HG02943 (cell line): ENCODE results near the gene DNAJC21.
A peak's percentile ranks its signal among the peaks of the same experiment; 100 is the strongest.
"Not testable (repeated sequence)": the region's sequence is repeated elsewhere in the genome, so short reads cannot be mapped to it uniquely, and the experiment has no call there.

Source experiments
- ATAC-seq: cut with Tn5 transposase; IDR thresholded peaks from one replicate; pipeline ENCODE4 v1.9.1; 2021; ENCODE audit warnings: mild to moderate bottlenecking, low read depth, moderate library complexity; ENCODE audit not compliant: unreplicated experiment

The DNAJC21 gene

GRCh38 chr5:34919077-34919476, 10.3 kb upstream of the DNAJC21 start:
- ATAC-seq = no peak

GRCh38 chr5:34923256-34923655, 6.1 kb upstream of the DNAJC21 start:
- ATAC-seq = not testable (repeated sequence)

- no peak for ATAC-seq
Measured at GRCh38 chr5:34923694-34924461, 5.5 kb upstream of the DNAJC21 start.

- no peak for ATAC-seq
Measured at GRCh38 chr5:34924462-34924765, 4.9 kb upstream of the DNAJC21 start.

GRCh38 chr5:34926318-34926888, 3.0 kb upstream of the DNAJC21 start:
- ATAC-seq = no peak

- no peak for ATAC-seq
Measured at GRCh38 chr5:34927785-34928184, 1.6 kb upstream of the DNAJC21 start.

DNA sequence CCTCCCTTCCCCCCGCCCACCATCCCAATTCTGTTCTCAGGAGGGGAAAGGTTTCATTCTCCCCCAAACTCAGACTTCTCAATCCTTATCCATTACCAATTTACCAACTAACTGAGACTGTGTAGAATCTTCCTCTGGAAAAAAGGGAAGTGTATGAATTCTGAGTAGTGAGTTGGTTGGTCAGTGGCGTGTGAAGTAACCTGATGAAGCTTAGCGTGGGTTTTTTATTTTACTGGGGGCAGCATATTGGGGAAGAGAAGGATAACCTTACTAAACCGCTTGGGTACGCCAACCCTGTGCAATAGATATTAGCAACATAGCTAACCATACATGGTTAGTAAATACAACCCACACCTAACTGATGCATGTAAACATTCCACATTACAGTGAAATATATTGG, 1.1 kb upstream of the DNAJC21 start:
- no peak for ATAC-seq

GRCh38 chr5:34929720-34930461, 532 bp downstream of the DNAJC21 start:
- ATAC-seq = peak; percentile 68

DNA sequence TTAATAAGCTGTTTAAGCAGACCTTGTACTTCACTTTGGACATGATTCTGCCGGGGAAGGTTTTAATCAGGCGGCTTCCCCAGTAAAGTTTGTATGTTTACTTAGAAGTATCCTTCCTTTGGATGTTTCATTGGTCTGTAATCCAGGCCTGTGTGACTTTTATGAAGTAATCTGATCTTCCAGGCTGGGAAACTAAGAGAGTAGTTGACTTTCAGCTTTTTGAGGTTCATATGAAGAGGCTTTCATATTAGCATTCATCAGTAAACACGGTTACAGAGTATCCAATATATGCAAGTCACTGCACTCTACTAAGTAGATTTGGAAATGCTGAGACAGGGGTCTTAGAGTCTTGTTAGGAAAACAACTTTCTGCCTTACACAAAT, 1.1 kb downstream of the DNAJC21 start:
- no peak for ATAC-seq

GRCh38 chr5:34930870-34931269, 1.5 kb downstream of the DNAJC21 start:
- no peak for ATAC-seq

GRCh38 chr5:34932947-34933346, 3.6 kb downstream of the DNAJC21 start:
- ATAC-seq = no peak

- ATAC-seq = no peak
Measured at GRCh38 chr5:34941936-34942335, 12.6 kb downstream of the DNAJC21 start.

DNA sequence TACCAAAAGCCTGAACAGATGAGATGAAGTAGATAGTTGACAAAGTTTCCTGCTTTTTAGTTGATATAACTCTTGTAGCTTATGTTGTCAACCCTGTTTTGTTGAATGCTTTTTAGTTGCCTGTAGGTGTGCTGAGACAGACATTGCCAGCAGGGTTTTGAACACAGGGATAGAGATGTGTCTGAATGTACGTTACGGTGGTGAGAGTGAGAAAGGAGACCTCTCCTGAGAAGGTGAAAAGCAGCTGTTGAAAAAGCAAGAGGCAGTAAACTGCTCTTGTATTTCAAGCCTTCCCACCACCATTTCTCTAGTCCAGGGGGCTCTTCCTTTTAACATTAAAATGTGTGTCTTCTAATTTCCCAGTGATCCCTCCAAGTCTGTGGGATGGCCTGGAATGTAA, 14.7 kb downstream of the DNAJC21 start:
- no peak for ATAC-seq

GRCh38 chr5:34944460-34945047, 15.2 kb downstream of the DNAJC21 start:
- ATAC-seq = no peak

DNA sequence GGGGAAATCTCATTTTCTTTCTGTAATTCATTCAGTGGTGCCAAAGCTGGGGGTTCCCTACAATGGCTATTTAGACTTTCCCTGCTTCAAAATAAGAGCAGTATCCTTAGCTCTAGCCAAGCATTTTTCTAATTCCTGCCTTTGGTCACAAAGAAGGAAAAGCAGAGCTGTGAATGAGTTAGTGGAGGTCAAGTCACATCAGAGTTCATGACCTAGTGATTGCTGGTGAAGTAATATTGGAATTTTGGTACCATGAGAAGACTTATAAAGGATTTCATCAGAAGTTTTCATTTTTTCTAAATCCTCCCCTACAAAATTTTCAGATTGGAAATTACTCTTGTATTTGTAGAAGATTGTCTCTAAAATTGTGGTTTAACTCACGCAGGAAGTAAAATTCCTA, 28.0 kb downstream of the DNAJC21 start:
- no peak for ATAC-seq

DNA sequence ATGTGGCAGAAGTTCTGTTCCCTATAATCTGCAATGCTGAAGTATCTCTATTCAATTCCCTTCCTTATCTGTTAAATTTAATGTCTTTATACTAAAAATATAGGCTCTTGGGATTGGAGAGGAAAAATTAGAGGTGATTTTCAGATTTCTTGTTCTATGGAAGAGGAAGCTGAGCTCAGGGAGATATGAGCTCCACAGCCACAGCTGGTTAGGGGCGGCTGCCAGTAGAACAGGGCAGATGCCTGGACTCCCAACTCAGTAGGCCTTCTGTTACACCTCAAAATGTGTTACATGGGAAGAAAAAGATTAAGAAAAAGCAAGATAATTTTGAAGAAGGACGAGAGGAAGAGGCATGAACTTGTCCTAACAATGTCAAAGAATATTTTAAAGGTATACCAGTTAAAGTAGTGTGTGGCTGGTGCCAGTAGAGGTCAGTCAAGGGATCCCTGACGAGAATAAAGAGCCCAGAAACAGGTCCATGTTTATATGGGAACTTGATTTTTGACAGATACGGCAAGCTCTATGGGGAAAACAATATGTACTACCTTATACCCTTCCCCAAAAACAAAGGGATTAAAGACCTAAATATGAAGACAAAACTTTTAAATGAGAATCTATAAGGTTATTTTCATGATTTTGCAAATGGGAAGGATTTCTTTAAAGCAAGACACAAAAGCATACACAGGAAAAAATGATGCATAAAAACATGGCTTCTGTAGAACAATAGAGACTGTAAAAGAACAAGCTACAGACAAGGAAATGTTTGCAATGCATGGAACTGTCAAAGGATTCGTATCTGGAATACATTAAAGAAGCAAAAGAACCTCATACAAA, 28.7 kb downstream of the DNAJC21 start:
- peak; percentile 50 for ATAC-seq

GRCh38 chr5:34959323-34959722, 30.0 kb downstream of the DNAJC21 start:
- ATAC-seq = peak; percentile 90

- ATAC-seq = no peak
Measured at GRCh38 chr5:34967540-34967939, 38.2 kb downstream of the DNAJC21 start.

- ATAC-seq = no peak
Measured at GRCh38 chr5:34968258-34968657, 38.9 kb downstream of the DNAJC21 start.

GRCh38 chr5:34970552-34970951, 41.2 kb downstream of the DNAJC21 start:
- ATAC-seq = no peak

GRCh38 chr5:34971655-34972054, 42.3 kb downstream of the DNAJC21 start:
- ATAC-seq = not testable (repeated sequence)
